GM12892 (cell line): ENCODE data around the gene HERC6.

Experiments used
- POLR2A ChIP-seq: IDR thresholded peaks from 2 replicates; pipeline ENCODE4 v1.6.1; 2011; ENCODE audit warnings: low read depth, low read length, control low read depth
- POLR2AphosphoS5 ChIP-seq: IDR thresholded peaks from 2 replicates; pipeline ENCODE4 v1.6.1; 2011; ENCODE audit warnings: low read depth, low read length, control low read depth
- TAF1 ChIP-seq: IDR thresholded peaks from 2 replicates; pipeline ENCODE4 v1.6.1; 2011; ENCODE audit warnings: low read depth, mild to moderate bottlenecking, control low read depth, low read length, borderline replicate concordance

DNA sequence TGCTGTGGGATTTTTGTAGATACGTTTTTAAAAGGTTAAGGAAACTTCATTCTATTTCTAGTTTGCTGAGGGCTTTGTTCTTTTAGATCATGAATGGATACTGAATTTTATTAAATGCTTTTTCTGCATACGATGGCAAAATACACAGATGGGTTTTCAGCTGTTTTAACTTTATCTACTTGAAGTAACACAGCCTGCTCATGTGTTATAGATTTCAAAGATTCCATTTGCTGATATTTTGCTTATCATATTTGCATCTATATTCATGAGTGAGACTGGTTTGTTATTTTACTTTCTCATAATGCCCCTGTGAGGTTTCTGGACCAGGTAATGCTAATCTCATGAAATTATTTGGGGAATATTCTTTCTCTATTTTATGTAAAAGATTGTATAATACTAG lies 43.8 kb downstream of the HERC6 start:
- no peak for TF ChIP-seq POLR2A
- TF ChIP-seq POLR2AphosphoS5: no peak
- TF ChIP-seq TAF1: no peak
